ENCODE data around the gene RBM47. TPM values are rescaled to one million over a fixed set of nuclear protein-coding genes. Genes with fewer than 3 reads are reported as not detected.

Gene RBM47
- 0.38 and 5.0 TPM in 2 replicates for total RNA-seq (ENCODE audit: low replicate concordance)

DNA sequence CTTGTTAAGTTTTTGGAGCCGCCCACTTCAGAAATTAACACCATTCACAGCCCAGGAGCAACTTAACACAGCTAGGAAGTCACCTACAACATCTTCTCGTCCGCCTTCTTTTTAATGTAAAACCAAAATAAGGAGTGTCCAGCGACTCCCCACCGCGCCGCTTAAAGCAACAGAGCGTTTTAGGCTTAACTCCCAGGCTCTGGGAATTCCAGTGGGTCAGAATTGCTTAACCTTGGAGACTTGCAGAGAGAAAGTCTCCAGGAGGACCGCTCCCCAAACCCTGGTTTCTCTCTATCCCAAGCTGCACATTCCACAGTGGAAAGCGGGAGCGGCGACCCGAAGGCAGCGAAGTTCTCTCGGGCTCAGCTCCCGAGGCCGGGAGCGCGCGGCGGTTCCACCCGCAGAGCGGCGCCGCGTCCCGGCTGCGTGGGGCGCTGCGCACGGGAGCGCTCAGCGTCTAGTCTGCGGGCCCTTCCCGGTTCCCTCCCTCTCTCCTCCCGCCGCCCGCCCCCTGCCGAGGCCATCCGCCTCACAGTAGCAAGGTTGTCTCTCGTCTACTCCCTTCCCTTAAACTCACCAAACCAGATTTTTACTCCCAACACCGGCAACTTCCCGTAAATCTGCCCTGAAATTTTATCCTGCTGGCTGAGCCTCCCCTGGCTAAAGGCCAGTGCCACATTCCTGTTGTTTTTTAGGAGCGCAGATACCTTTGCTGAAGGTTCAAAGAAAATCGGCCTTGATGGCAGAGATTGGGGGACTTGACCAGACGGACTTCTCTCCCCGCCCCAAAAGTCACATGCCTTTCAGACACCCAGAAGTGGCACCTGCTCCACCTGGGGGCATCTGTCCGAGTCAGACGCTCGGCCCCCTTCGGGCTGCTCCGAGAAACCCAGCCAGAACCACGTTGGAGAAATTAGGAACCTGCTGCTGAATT, at the start of gene RBM47:
TSS of gene RBM47 (minus strand) at position 464 of the 934 bp plus-strand sequence. CDS start 190,971 bp downstream, outside the sequence.

Other genes with a start within 250 kb of the RBM47 start
- gene NSUN7, start 120.1 kb upstream of the RBM47 start, total RNA-seq (ENCODE audit: low replicate concordance), result not detected in 2 replicates

Data from smooth muscle cell of the coronary artery (primary cell).